Mesendoderm (in vitro differentiated cells): ENCODE data around the gene PBRM1. TPM values are rescaled to one million over a fixed set of nuclear protein-coding genes. Genes with fewer than 3 reads are reported as not detected.
A peak's percentile ranks its signal among the peaks of the same experiment; 100 is the strongest.

Experiments used
- small RNA-seq: library from polyadenylated mRNA; stranded (forward); fragments of <200 nt; extraction: miRNeasy Mini kit (QIAGEN cat#:217004); gene quantifications from one replicate; pipeline ENCODE3, GENCODE V24; 2013; ENCODE audit not compliant: insufficient read depth

PBRM1 gene

Small RNAs within 50 kb of the gene (small RNA-seq; reads per million reads assigned to genes)
- gene AC006254.2 (not detected), gene RF00569 (4,080 reads per million, percentile 99 among the genes with 10 or more reads in this experiment), gene RF01183 (not detected), gene RNU6-856P (not detected), gene RNU6ATAC16P (not detected), gene SNORD19 (2.7 reads per million, percentile 38 among the genes with 10 or more reads in this experiment), gene SNORD19B (not detected), gene SNORD69 (1,970 reads per million, percentile 99 among the genes with 10 or more reads in this experiment)
